ENCODE results near the gene THAP8.
"Not testable (repeated sequence)": the region's sequence is repeated elsewhere in the genome, so short reads cannot be mapped to it uniquely, and the experiment has no call there.

Gene THAP8

GRCh38 chr19:36068810-36069499, 14.9 kb upstream of the THAP8 start:
- DNase-seq (ENCODE audit: low read depth), result not testable (repeated sequence)

GRCh38 chr19:36067681-36068080, 13.6 kb upstream of the THAP8 start:
- no peak for DNase-seq (ENCODE audit: low read depth)

GRCh38 chr19:36064826-36065225, 10.7 kb upstream of the THAP8 start:
- no peak for DNase-seq (ENCODE audit: low read depth)

- DNase-seq (ENCODE audit: low read depth), result no peak
These were observed 7.3 kb upstream of the THAP8 start for GRCh38 chr19:36061367-36061766.

GRCh38 chr19:36060430-36060829, 6.3 kb upstream of the THAP8 start:
- DNase-seq (ENCODE audit: low read depth), result no peak

- no peak for DNase-seq (ENCODE audit: low read depth)
These were observed 5.3 kb upstream of the THAP8 start for GRCh38 chr19:36059180-36059910.

- no peak for DNase-seq (ENCODE audit: low read depth)
These were observed 4.5 kb upstream of the THAP8 start for GRCh38 chr19:36058481-36059179.

- DNase-seq (ENCODE audit: low read depth), result peak; percentile 84
These were observed 925 bp upstream of the THAP8 start, which contains the start of gene WDR62 for GRCh38 chr19:36054733-36055686. Gene WDR62, plus strand, starts transcription at chr19:36054897. Its CDS starts 75 bp downstream, at chr19:36054972.

- no peak for DNase-seq (ENCODE audit: low read depth)
These were observed 2.4 kb downstream of the THAP8 start for GRCh38 chr19:36051637-36052036.

GRCh38 chr19:36051236-36051635, 2.8 kb downstream of the THAP8 start:
- DNase-seq (ENCODE audit: low read depth), result no peak

GRCh38 chr19:36049080-36049698, 4.9 kb downstream of the THAP8 start:
- DNase-seq (ENCODE audit: low read depth), result no peak

- no peak for DNase-seq (ENCODE audit: low read depth)
These were observed 6.2 kb downstream of the THAP8 start for GRCh38 chr19:36047835-36048234.

GRCh38 chr19:36046443-36047050, 7.5 kb downstream of the THAP8 start:
- DNase-seq (ENCODE audit: low read depth), result no peak

GRCh38 chr19:36043952-36044351, 10.1 kb downstream of the THAP8 start:
- DNase-seq (ENCODE audit: low read depth), result no peak

- no peak for DNase-seq (ENCODE audit: low read depth)
These were observed 12.3 kb downstream of the THAP8 start for GRCh38 chr19:36041831-36042230.

GRCh38 chr19:36041092-36041491, 13.0 kb downstream of the THAP8 start:
- DNase-seq (ENCODE audit: low read depth), result not testable (repeated sequence)

- no peak for DNase-seq (ENCODE audit: low read depth)
These were observed 13.6 kb downstream of the THAP8 start for GRCh38 chr19:36040495-36040894.

GRCh38 chr19:36032251-36033104, 21.6 kb downstream of the THAP8 start, which contains the start of gene CLIP3:
Gene CLIP3, minus strand, starts transcription at chr19:36032873. Its CDS starts 516 bp downstream, at chr19:36032357.
- no peak for DNase-seq (ENCODE audit: low read depth)

- no peak for DNase-seq (ENCODE audit: low read depth)
These were observed 22.8 kb downstream of the THAP8 start for GRCh38 chr19:36031308-36031707.
